ENCODE results near the gene C21orf58.
"Not testable (repeated sequence)": the region's sequence is repeated elsewhere in the genome, so short reads cannot be mapped to it uniquely, and the experiment has no call there.

C21orf58 gene

GRCh38 chr21:46323710-46324389 lies at the start of gene C21orf58, which contains the start of gene PCNT:
TSS of gene C21orf58 (minus strand) at chr21:46323870. CDS start at chr21:46322738, 1,132 bp downstream.
TSS of gene PCNT (plus strand) at chr21:46324156. CDS start at chr21:46324229, 73 bp downstream.
- CTCF ChIA-PET: interaction anchor here (0.6 kb wide), 1 partner anchor 38 kb away, joined by 3 read pairs; the partner anchor contains the start of gene YBEY
- POLR2A ChIA-PET (ENCODE audit: low non-redundant PET): interaction anchor here (0.5 kb wide), 1 partner anchor 136 kb away, joined by 4 read pairs; no protein-coding TSS in a partner anchor
- DNase-seq (ENCODE audit: low spot score): peak; percentile 98
- TF ChIP-seq CTCF (conservative IDR thresholded peaks at IDR 0.05; ENCODE audit: low read depth): no peak
- H3K27ac ChIP-seq: peak within 1 kb of the TSS; percentile 98

GRCh38 chr21:46372947-46373346 lies 49.3 kb upstream of the C21orf58 start:
- DNase-seq (ENCODE audit: low spot score); H3K27ac ChIP-seq; POLR2A ChIA-PET (ENCODE audit: low non-redundant PET); CTCF ChIA-PET: not testable (repeated sequence)

GRCh38 chr21:46372014-46372485 lies 48.4 kb upstream of the C21orf58 start:
- DNase-seq (ENCODE audit: low spot score): no peak
- ChIA-PET CTCF (no interaction called here), POLR2A (ENCODE audit: low non-redundant PET) (no interaction called here)
- TF ChIP-seq CTCF (conservative IDR thresholded peaks at IDR 0.05; ENCODE audit: low read depth): no peak
- no peak overlapping the region; the same call in 1 of the 2 replicates for H3K27ac ChIP-seq

- ChIA-PET CTCF (no interaction called here), POLR2A (ENCODE audit: low non-redundant PET) (no interaction called here)
- H3K27ac ChIP-seq: peak overlapping the region; percentile 9; the same call in 1 of the 2 replicates
- DNase-seq (ENCODE audit: low spot score): no peak
- no peak for TF ChIP-seq CTCF (conservative IDR thresholded peaks at IDR 0.05; ENCODE audit: low read depth)
Observed at GRCh38 chr21:46371204-46372013, 47.7 kb upstream of the C21orf58 start.

GRCh38 chr21:46369520-46370235 lies 46.0 kb upstream of the C21orf58 start:
- no peak overlapping the region; the same call in none of the 2 replicates for H3K27ac ChIP-seq
- DNase-seq (ENCODE audit: low spot score): no peak
- TF ChIP-seq CTCF (conservative IDR thresholded peaks at IDR 0.05; ENCODE audit: low read depth): no peak
- POLR2A ChIA-PET (ENCODE audit: low non-redundant PET): no interaction called here
- CTCF ChIA-PET: no interaction called here

GRCh38 chr21:46368533-46369285 lies 45.0 kb upstream of the C21orf58 start:
- POLR2A ChIA-PET (ENCODE audit: low non-redundant PET): no interaction called here

More at GRCh38 chr21:46368533-46369285, 45.0 kb upstream of the C21orf58 start:
- CTCF ChIA-PET: no interaction called here
- TF ChIP-seq CTCF (conservative IDR thresholded peaks at IDR 0.05; ENCODE audit: low read depth): no peak
- no peak overlapping the region; the same call in 1 of the 2 replicates for H3K27ac ChIP-seq
- no peak for DNase-seq (ENCODE audit: low spot score)

Data from RWPE1 (cell line).